GM20000 (cell line): ENCODE data around the gene ALDH1L2.
"Not testable (repeated sequence)": the region's sequence is repeated elsewhere in the genome, so short reads cannot be mapped to it uniquely, and the experiment has no call there.

Source experiments
- DNase-seq: peaks from one replicate; pipeline ENCODE4 v3.0.0; 2012; ENCODE audit warnings: low spot score
- TF ChIP-seq, protein P1 (sequence below): IDR thresholded peaks from 2 replicates; pipeline ENCODE4 v1.5.1; 2012; ENCODE audit warnings: mild to moderate bottlenecking, control low read depth; ENCODE audit errors: extremely low read depth, missing control alignments

ALDH1L2 gene

GRCh38 chr12:104997541-104997940, 86.7 kb downstream of the ALDH1L2 start:
- no peak for DNase-seq
- TF ChIP-seq, protein P1, sequence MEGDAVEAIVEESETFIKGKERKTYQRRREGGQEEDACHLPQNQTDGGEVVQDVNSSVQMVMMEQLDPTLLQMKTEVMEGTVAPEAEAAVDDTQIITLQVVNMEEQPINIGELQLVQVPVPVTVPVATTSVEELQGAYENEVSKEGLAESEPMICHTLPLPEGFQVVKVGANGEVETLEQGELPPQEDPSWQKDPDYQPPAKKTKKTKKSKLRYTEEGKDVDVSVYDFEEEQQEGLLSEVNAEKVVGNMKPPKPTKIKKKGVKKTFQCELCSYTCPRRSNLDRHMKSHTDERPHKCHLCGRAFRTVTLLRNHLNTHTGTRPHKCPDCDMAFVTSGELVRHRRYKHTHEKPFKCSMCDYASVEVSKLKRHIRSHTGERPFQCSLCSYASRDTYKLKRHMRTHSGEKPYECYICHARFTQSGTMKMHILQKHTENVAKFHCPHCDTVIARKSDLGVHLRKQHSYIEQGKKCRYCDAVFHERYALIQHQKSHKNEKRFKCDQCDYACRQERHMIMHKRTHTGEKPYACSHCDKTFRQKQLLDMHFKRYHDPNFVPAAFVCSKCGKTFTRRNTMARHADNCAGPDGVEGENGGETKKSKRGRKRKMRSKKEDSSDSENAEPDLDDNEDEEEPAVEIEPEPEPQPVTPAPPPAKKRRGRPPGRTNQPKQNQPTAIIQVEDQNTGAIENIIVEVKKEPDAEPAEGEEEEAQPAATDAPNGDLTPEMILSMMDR = no peak

DNA sequence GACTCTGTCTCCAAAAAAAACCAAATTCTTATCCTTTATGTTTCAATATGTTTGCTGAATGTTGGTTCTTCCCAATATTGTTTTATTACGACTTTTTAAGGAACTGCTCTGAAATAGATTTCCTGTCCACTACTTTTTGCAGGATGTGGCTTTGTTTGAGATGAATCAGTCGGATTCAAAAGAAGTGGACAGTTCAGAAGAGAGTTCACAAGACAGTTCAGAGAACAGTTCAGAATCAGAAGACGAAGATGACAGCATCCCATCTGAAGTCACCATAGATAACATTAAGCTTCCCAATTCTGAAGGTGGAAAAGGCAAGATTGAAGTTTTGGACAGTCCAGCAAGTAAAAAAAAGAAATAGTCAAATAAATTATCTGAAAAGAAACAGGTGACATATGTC, 89.9 kb downstream of the ALDH1L2 start:
- TF ChIP-seq, protein P1 = no peak
- no peak for DNase-seq

DNA sequence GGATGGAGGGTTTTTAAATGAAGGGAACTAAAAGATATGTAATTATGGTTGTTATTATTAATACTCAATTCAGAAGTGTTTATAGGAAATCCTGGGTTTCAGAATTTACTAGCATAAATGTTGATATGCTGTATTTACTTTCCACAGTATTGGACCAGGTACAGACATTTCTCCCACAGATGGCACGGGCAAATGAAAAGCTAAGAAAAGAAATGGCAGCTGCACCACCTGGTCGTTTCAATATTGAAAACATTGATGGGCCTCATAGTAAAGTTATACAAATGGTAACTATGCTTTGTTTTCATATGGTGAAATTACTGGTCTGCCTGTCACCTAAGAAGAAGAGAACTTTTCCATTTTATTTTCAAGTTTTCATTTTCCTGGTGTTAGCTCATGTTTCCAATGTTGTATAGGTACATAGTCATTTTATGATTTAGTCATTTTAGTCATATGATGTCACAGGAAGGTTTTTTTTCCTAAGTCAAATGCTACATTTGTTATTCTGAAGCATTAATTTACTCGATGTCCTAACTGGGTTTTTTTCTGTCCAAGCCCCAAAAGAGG, 92.6 kb downstream of the ALDH1L2 start:
- TF ChIP-seq, protein P1 = no peak
- DNase-seq = no peak

GRCh38 chr12:104990950-104991349, 93.3 kb downstream of the ALDH1L2 start:
- TF ChIP-seq, protein P1 = no peak

DNA sequence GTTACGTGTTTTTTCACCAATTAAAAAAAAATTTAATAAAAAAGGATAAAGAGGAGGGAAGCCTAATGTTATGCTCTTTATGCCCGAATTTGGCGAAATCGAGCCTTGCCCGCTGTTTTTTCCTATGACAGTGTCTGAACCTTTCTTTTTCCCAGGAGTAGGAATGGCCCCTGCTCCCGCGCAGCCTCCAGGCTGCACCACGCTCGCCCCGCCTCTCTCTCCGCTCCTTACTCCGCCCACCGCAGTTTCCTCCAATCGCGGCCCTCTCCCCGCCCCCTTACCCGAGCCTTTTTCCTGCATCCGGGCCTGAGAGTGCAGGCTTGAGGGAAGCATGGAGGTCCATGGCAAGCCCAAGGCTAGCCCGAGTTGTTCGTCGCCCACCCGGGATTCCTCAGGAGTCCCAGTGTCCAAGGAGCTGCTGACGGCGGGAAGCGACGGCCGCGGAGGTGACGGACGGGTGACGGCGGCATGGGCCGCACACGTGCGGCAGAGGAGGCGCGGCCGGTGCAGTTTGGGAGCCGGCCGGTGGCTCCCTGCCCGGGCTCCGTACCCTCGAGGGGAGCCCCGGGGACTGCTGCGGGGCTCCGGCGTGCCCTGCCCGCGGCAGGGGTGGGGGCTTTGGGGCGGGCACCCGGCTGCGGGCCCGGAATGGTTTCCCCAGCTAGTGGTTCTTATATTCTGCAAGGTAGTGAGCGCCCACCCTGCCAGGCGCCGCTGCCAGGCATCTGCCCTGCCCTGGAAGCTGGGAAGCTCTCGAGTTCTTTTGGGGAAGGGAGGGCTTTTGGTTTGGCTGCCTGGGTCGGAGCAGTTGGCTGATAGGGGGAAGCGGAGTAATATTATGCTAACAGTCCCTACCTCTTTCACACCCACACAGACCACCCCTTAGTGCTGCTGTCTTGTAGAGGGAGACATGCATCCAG, 98.0 kb downstream of the ALDH1L2 start, which contains the start of gene NOPCHAP1:
NOPCHAP1 (plus strand) TSS at position 295 of the 920 bp plus-strand sequence; CDS start at position 332, 37 bp downstream.
- TF ChIP-seq, protein P1 = no peak
- peak; percentile 94 for DNase-seq

More at GRCh38 chr12:104990950-104991349, 93.3 kb downstream of the ALDH1L2 start:
- DNase-seq = no peak

GRCh38 chr12:104985206-104985605, 99.1 kb downstream of the ALDH1L2 start:
- DNase-seq = no peak
- TF ChIP-seq, protein P1 = no peak

GRCh38 chr12:104977688-104978087, 106.6 kb downstream of the ALDH1L2 start:
- DNase-seq = not testable (repeated sequence)
